Left renal pelvis (tissue), 4 donors: ENCODE measurements around the gene NR0B2. TPM values are rescaled to one million over a fixed set of nuclear protein-coding genes. Genes with fewer than 3 reads are reported as not detected.

Experiments used
- polyA plus RNA-seq, 4 donors: library from polyadenylated mRNA; unstranded; fragments of 120-200 nt; gene quantifications; one replicate each; pipeline ENCODE4 v1.2.1, GENCODE V29; 2013; ENCODE audit not compliant: insufficient read length in 4 of 4

The NR0B2 gene
- polyA plus RNA-seq, 4 donors, result 0.27 to 1.5 (median 1.1) TPM

Other genes with a start within 250 kb of the NR0B2 start
- gene ARID1A, start 218.0 kb downstream of the NR0B2 start, polyA plus RNA-seq, result 100 to 1,000 TPM in 1 of 4 donors, 10 to 100 TPM in 3; 79.3 to 103 (median 91.0) TPM
- gene PIGV, start 126.0 kb downstream of the NR0B2 start, polyA plus RNA-seq, result 10 to 100 TPM; 13.1 to 18.3 (median 16.8) TPM
- 10 to 100 TPM; 19.4 to 23.3 (median 21.7) TPM for gene ZDHHC18, start 87.3 kb downstream of the NR0B2 start, polyA plus RNA-seq
- gene SFN, start 50.8 kb downstream of the NR0B2 start, polyA plus RNA-seq, result under 1 TPM; 0.49 to 1.00 (median 0.70) TPM
- gene GPN2, start 23.7 kb downstream of the NR0B2 start, polyA plus RNA-seq, result 10 to 100 TPM; 20.1 to 34.5 (median 30.1) TPM
- 10 to 100 TPM; 11.4 to 17.6 (median 12.9) TPM for gene GPATCH3, start 13.5 kb downstream of the NR0B2 start, polyA plus RNA-seq
- gene NUDC, start 7.8 kb upstream of the NR0B2 start, polyA plus RNA-seq, result 10 to 100 TPM; 57.2 to 99.1 (median 89.5) TPM
- gene KDF1, start 46.5 kb upstream of the NR0B2 start, polyA plus RNA-seq, result 10 to 100 TPM in 1 of 4 donors, 1 to 10 TPM in 2, under 1 TPM in 1; 0.20 to 11.0 (median 8.7) TPM
- 1 to 10 TPM; 4.6 to 7.6 (median 6.6) TPM for gene TRNP1, start 79.7 kb upstream of the NR0B2 start, polyA plus RNA-seq
- 1 to 10 TPM in 2 of 4 donors, under 1 TPM in 2; 0.72 to 1.6 (median 0.93) TPM for gene TENT5B, start 98.9 kb upstream of the NR0B2 start, polyA plus RNA-seq
- gene SLC9A1, start 241.2 kb upstream of the NR0B2 start, polyA plus RNA-seq, result 10 to 100 TPM; 25.2 to 28.9 (median 26.5) TPM